SK-N-SH (cell line): ENCODE data around the gene KIR2DL3.

Experiments used
- ELF1 ChIP-seq: IDR thresholded peaks from 2 replicates; pipeline ENCODE4 v1.4.0; 2012
- GATA2 ChIP-seq: sonication (generic); formaldehyde crosslinking; IDR thresholded peaks from 2 replicates; pipeline ENCODE4 v1.5.0; 2020; ENCODE audit warnings: mild to moderate bottlenecking, missing genetic modification reagents
- MXI1 ChIP-seq: IDR thresholded peaks from 2 replicates; pipeline ENCODE4 v1.6.1; 2012; ENCODE audit warnings: mild to moderate bottlenecking, low read depth, low read length, improper control_type of control experiment
- POLR2AphosphoS5 ChIP-seq: IDR thresholded peaks from 2 replicates; pipeline ENCODE4 v1.6.1; 2012; ENCODE audit warnings: low read depth, low read length
- RFX5 ChIP-seq: IDR thresholded peaks from 2 replicates; pipeline ENCODE4 v1.6.1; 2012; ENCODE audit warnings: mild to moderate bottlenecking, improper control_type of control experiment, low read length
- TEAD4 ChIP-seq: IDR thresholded peaks from 2 replicates; pipeline ENCODE4 v1.4.0; 2012; ENCODE audit warnings: mild to moderate bottlenecking, borderline replicate concordance; ENCODE audit not compliant: insufficient read depth
- YY1 ChIP-seq: IDR thresholded peaks from 2 replicates; pipeline ENCODE4 v1.4.0; 2012; ENCODE audit warnings: low read depth, mild to moderate bottlenecking
- TF ChIP-seq, protein P1 (sequence below): fragments of 200-600 bp; sonication (generic); IDR thresholded peaks from 2 replicates; pipeline ENCODE4 v1.6.1; 2017; ENCODE audit warnings: antibody characterized with exemption, mild to moderate bottlenecking, moderate library complexity
- TF ChIP-seq, protein P2 (sequence below): IDR thresholded peaks from 2 replicates; pipeline ENCODE4 v1.4.0; 2012; ENCODE audit warnings: low read depth, borderline replicate concordance
- TF ChIP-seq, protein P3 (sequence below): IDR thresholded peaks from 2 replicates; pipeline ENCODE4 v1.4.0; 2012; ENCODE audit warnings: low read depth, borderline replicate concordance

DNA sequence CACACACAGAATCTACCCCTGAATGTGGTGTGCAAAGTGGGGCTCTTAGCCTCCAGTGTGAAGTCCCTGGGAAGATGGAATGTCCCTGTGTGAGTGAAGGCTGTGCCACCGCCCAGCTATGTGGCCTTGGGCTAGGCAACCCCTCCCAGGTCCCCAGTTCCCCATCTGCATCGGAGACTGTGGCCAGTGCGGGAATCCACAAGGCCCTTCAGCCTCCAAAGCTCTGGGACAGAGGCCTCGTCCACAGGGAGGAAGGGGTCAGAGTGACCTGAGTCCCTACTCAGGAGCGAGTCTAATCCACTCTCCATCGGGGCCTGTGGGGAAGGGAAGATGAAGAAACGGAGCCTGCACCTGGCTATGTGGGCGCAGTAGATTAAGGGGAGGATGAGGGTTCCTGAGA lies 33.4 kb upstream of the KIR2DL3 start:
- TF ChIP-seq, protein P1, sequence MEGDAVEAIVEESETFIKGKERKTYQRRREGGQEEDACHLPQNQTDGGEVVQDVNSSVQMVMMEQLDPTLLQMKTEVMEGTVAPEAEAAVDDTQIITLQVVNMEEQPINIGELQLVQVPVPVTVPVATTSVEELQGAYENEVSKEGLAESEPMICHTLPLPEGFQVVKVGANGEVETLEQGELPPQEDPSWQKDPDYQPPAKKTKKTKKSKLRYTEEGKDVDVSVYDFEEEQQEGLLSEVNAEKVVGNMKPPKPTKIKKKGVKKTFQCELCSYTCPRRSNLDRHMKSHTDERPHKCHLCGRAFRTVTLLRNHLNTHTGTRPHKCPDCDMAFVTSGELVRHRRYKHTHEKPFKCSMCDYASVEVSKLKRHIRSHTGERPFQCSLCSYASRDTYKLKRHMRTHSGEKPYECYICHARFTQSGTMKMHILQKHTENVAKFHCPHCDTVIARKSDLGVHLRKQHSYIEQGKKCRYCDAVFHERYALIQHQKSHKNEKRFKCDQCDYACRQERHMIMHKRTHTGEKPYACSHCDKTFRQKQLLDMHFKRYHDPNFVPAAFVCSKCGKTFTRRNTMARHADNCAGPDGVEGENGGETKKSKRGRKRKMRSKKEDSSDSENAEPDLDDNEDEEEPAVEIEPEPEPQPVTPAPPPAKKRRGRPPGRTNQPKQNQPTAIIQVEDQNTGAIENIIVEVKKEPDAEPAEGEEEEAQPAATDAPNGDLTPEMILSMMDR: no peak
- TF ChIP-seq MXI1 (no peak), RFX5 (no peak), TEAD4 (no peak), POLR2AphosphoS5 (no peak), ELF1 (no peak), GATA2 (no peak), YY1 (no peak)
- TF ChIP-seq, protein P2, sequence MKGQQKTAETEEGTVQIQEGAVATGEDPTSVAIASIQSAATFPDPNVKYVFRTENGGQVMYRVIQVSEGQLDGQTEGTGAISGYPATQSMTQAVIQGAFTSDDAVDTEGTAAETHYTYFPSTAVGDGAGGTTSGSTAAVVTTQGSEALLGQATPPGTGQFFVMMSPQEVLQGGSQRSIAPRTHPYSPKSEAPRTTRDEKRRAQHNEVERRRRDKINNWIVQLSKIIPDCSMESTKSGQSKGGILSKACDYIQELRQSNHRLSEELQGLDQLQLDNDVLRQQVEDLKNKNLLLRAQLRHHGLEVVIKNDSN: no peak
- TF ChIP-seq, protein P3, sequence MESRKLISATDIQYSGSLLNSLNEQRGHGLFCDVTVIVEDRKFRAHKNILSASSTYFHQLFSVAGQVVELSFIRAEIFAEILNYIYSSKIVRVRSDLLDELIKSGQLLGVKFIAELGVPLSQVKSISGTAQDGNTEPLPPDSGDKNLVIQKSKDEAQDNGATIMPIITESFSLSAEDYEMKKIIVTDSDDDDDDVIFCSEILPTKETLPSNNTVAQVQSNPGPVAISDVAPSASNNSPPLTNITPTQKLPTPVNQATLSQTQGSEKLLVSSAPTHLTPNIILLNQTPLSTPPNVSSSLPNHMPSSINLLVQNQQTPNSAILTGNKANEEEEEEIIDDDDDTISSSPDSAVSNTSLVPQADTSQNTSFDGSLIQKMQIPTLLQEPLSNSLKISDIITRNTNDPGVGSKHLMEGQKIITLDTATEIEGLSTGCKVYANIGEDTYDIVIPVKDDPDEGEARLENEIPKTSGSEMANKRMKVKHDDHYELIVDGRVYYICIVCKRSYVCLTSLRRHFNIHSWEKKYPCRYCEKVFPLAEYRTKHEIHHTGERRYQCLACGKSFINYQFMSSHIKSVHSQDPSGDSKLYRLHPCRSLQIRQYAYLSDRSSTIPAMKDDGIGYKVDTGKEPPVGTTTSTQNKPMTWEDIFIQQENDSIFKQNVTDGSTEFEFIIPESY: no peak
